DOHH2 (cell line): ENCODE results near the gene KLK7.
"Not testable (repeated sequence)": the region's sequence is repeated elsewhere in the genome, so short reads cannot be mapped to it uniquely, and the experiment has no call there.

ENCODE experiments used
- CTCF ChIP-seq: fragments of 200-600 bp; sonication (generic); IDR thresholded peaks from one replicate; pipeline ENCODE4 v1.5.1; 2014; ENCODE audit warnings: antibody characterized with exemption, mild to moderate bottlenecking, low read depth, low read length; ENCODE audit not compliant: poor library complexity, severe bottlenecking
- EZH2phosphoT487 ChIP-seq: fragments of 200-600 bp; sonication (generic); IDR thresholded peaks from 2 replicates; pipeline ENCODE4 v1.6.1; 2017; ENCODE audit warnings: borderline replicate concordance, mild to moderate bottlenecking, antibody characterized with exemption, low read length, moderate library complexity, mixed read lengths

- not testable (repeated sequence) for TF ChIP-seq CTCF, EZH2phosphoT487
Observed at GRCh38 chr19:50969810-50970209, 13.9 kb downstream of the KLK7 start.
